Measurements from ENCODE around the gene DMWD.

Gene DMWD

DNA sequence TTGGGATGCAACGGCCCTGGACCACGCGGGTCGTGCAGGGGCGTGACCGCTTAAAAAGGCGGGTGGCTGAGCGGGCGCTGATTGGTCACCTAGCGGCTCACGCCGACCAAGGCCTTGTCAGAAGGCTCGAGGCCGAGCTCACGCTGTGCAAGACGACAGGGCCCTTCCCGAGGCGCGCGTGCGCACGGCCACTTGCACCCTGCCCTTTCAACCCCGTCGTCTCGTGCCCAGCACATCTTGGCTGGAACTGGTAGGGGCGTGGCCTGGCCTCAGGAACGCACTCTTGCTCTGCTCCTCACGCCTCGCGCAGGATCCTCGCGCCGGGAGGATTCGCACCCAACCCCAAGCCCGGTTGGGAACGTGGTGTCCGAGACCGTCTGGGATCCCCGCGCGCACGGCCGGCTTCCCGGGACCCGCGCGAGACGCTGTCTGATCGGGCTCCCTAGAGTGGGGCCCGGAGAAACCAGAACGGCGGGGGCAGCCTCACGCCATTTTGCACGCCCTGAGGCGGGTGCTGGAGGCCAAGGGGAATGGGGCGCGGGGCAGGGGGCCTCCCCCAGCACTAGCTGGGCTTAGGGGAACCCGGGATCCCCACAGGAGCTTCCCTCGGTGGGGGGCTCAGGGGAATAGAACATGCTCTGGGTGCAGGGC lies 59.4 kb downstream of the DMWD start, which contains the start of gene MEIOSIN:
Gene MEIOSIN, plus strand, starts transcription at position 280 of the 651 bp plus-strand sequence. CDS start 1,938 bp downstream, outside the sequence.
- no peak for DNase-seq

All from NCI-H2029 treated with DMSO at 0.1 percent for 48 hours (cell line).